Right lobe of liver (tissue), 6 donors: ENCODE measurements around the gene SUMO2. TPM values are rescaled to one million over a fixed set of nuclear protein-coding genes. Genes with fewer than 3 reads are reported as not detected.
A peak's percentile ranks its signal among the peaks of the same experiment; 100 is the strongest.

Source experiments
- ATAC-seq, 4 donors: fragments of 200-7000 bp; cut with Tn5 transposase; one replicate each; pipeline ENCODE4 v1.9.1; 2020; ENCODE audit warnings: mild to moderate bottlenecking in 4 of 4, moderate library complexity in 4 of 4
- DNase-seq, 3 donors: peaks; one replicate each; pipeline ENCODE4 v3.0.0-alpha.2; 2020
- H3K27ac ChIP-seq, 3 donors: fragments of 200-600 bp; one replicate each; pipeline ENCODE4 v1.8.0; 2022
- H3K27me3 ChIP-seq, 2 donors: fragments of 200-600 bp; one replicate each; pipeline ENCODE4 v1.8.0; 2022
- H3K36me3 ChIP-seq, 4 donors: fragments of 200-600 bp; sonication (generic) in 1 of 4; one replicate each; pipeline versions ENCODE4 v1.5.1 to v1.8.0; 2017 to 2022; ENCODE audit warnings: control low read depth in 1 of 4
- H3K4me1 ChIP-seq, 4 donors: fragments of 200-600 bp; sonication (generic) in 1 of 4; one replicate each; pipeline versions ENCODE4 v1.5.1 to v1.8.0; 2017 to 2022; ENCODE audit warnings: control low read depth in 1 of 4
- H3K4me3 ChIP-seq, 3 donors: fragments of 200-600 bp; one replicate each; pipeline ENCODE4 v1.8.0; 2022
- H3K9me3 ChIP-seq, 4 donors: fragments of 200-600 bp; sonication (generic) in 1 of 4; one replicate each; pipeline versions ENCODE4 v1.5.1 to v1.8.0; 2017 to 2022; ENCODE audit warnings: control low read depth in 1 of 4
- POLR2A ChIP-seq: fragments of 450-650 bp; IDR thresholded peaks from one replicate; pipeline ENCODE4 v1.6.1; 2017; ENCODE audit warnings: antibody characterized with exemption, mild to moderate bottlenecking
- WGBS: methylation state at CpG from one replicate; pipeline ENCODE4 v1.1.6; 2018; ENCODE audit warnings: low coverage, low lambda C conversion rate; ENCODE audit not compliant: insufficient coverage; ENCODE audit errors: missing lambda C conversion rate; 5-methylcytosine and 5-hydroxymethylcytosine counted together
- intact Hi-C, 2 donors: fragments of 100-400 bp; cut with DNase I; formaldehyde crosslinking; loops; one replicate each; pipeline versions ENCODE4 v1.11.2 to v1.14.1; 2022
- long read RNA-seq: library from polyadenylated mRNA; unstranded; transcript quantifications from one replicate; pipeline ENCODE4 v2.0.0, GENCODE V29; 2019
- total RNA-seq, 6 experiments: library from RNA; depleted of rRNA in 2 of 6; stranded (reverse); fragments of >200 nt in 2 of 6; fragmentation: NEBNext Ultra II Directional in 3 of 6; extraction: Animal tissue kit (Norgen Biotek cat#: 25700) in 3 of 6; gene quantifications; one replicate each; pipeline versions ENCODE4 v1.1.0 to v1.2.4, GENCODE V29; 2016 to 2023
- TF ChIP-seq, protein P1 (sequence below), 4 donors: fragments of 200-600 bp in 3 of 4; fragments of 450-650 bp in 1 of 4; IDR thresholded peaks; one replicate each; pipeline versions ENCODE4 v1.5.1 to v1.8.0; 2016 to 2022; ENCODE audit warnings: antibody characterized with exemption in 4 of 4, mild to moderate bottlenecking in 2 of 4
- donor health status: DM: no; HTN: yes; CAD: no.
- donor health status: DM: no; HTN: no; CAD: no.
- donor health status: DM: no; HTN: no; CAD: no.
- donor health status: DM: no; HTN: yes; CAD: no.
- donor health status: DM: no; HTN: yes; CAD: no.

Gene SUMO2
- 100 to 1,000 TPM in 3 of 6 experiments, 10 to 100 TPM in 3; 23.6 to 120 (median 108) TPM for total RNA-seq
- long read RNA-seq, transcript SUMO2-202 (4 exons, 3,190 nt): major isoform, 39 of 41 reads
- long read RNA-seq, partial matches to known transcripts: 0 of 41 reads
- long read RNA-seq, other reads (novel, unspliced or antisense): 2 of 41 reads

DNA sequence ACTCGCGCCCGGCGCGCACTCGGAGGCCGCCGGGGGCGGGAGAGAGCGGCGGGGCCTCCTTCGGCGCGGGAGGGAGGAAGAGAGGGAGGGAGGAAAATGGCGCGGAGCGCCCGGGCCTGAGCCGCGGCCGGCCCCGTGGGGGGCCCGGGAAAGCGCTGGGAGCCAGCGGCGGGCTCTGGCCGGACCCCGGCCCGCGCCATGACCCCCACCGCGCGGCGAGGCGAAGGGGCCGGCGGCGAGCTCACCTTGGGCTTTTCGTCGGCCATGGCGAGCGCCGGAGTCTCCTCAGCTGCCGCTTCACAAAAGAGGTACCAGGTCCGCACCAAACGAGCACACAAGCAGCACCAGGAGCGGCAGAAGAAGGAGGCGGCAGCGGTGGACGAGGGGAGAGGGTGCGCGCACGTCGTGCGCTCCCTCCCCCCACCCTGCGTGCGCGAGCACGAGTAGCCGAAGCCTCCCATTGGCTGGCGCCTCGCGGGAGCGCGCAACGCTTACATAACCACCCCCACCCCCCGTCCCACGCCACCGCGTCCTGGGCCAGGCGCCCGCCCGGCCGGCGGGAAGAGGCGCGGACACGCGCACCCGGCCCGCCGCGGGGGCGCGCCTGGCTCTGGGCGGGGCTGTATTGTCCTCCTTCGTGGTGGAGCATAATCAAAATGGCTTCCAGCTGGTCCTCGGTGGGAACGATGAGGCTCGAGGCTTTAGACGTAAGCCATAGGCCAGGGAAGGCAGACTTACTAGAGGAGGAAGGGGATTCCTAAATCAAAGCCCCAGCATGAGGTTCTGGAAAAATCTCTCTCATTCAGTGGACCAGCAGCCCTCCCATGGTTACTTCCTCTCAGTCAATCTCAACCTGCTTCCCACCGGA is at the start of gene SUMO2:
Gene SUMO2, minus strand, starts transcription at position 391 of the 868 bp plus-strand sequence. Its CDS starts 125 bp downstream, at position 266.
- peak within 1 kb of the TSS; percentile 94 to 96 (median 96) for H3K27ac ChIP-seq
- TF ChIP-seq, protein P1, sequence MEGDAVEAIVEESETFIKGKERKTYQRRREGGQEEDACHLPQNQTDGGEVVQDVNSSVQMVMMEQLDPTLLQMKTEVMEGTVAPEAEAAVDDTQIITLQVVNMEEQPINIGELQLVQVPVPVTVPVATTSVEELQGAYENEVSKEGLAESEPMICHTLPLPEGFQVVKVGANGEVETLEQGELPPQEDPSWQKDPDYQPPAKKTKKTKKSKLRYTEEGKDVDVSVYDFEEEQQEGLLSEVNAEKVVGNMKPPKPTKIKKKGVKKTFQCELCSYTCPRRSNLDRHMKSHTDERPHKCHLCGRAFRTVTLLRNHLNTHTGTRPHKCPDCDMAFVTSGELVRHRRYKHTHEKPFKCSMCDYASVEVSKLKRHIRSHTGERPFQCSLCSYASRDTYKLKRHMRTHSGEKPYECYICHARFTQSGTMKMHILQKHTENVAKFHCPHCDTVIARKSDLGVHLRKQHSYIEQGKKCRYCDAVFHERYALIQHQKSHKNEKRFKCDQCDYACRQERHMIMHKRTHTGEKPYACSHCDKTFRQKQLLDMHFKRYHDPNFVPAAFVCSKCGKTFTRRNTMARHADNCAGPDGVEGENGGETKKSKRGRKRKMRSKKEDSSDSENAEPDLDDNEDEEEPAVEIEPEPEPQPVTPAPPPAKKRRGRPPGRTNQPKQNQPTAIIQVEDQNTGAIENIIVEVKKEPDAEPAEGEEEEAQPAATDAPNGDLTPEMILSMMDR (IDR thresholded peaks at IDR 0.05): peak in 2 of 4 donors; percentile 3 to 28
- TF ChIP-seq POLR2A: peak; percentile 74
- no peaks in the 10 kb centered on the region for H3K9me3 ChIP-seq
- peak within 1 kb of the TSS; percentile 85 to 97 (median 90) for H3K4me3 ChIP-seq
- peak; percentile 93 to 95 (median 94) for ATAC-seq
- intact Hi-C loops: no loop called here
- H3K27me3 ChIP-seq: no peaks in the 10 kb centered on the region
- H3K4me1 ChIP-seq: peaks cover 0 to 16% (median 6%) of the 10 kb centered on the region in 4 donors
- H3K36me3 ChIP-seq: peaks cover 0 to 13% (median 0%) of the 10 kb centered on the region in 4 donors
- 6% methylated on average over 7 of the region's 92 CpGs for WGBS
- DNase-seq: peak; percentile 94 to 96 (median 95)

DNA sequence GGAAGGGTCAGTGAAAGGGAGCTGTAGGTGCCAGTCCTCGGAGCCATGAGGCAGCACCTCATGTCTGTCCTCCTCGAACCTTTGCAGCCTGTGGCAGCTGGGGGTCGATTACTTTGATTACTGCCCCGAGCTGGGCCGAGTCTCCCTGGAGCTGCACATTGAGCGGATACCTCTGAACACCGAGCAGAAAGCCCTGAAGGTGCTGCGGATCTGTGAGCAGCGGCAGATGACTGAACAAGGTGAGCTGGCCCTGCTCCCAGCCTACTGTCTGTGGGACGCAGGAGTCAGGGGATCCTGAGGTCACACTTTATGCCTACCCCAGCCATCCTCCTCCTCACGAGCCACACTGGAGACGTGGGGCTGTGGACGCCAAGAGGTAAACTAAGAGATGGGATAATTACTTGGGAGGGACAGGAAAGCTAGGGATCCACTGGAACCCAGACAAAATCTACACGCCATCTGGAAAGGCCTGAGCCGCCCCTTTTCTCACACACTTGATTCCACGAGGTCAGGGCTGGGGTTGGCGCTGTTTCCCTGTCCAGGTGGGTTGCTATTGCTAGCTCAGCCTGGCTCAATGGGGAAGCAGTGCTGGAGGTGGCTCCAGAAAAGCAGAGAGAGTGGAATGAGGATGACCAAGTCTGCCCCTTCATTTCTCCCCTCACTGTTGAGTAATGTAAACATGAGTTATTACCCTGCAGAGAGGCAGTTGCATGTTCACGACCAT is 49.1 kb upstream of the SUMO2 start:
- Histone ChIP-seq H3K27me3 (no peaks in the 10 kb centered on the region), H3K27ac (no peak overlapping the region), H3K9me3 (no peaks in the 10 kb centered on the region), H3K4me1 (no peaks in the 10 kb centered on the region), H3K4me3 (no peak overlapping the region), H3K36me3 (peaks cover 0 to 62% (median 37%) of the 10 kb centered on the region in 4 donors)
- TF ChIP-seq, protein P1 (IDR thresholded peaks at IDR 0.05): no peak
- no peak for TF ChIP-seq POLR2A
- DNase-seq (no peak), ATAC-seq (no peak)
- WGBS: 80% methylated on average over 1 of the region's 18 CpGs
- intact Hi-C loops: no loop called here

DNA sequence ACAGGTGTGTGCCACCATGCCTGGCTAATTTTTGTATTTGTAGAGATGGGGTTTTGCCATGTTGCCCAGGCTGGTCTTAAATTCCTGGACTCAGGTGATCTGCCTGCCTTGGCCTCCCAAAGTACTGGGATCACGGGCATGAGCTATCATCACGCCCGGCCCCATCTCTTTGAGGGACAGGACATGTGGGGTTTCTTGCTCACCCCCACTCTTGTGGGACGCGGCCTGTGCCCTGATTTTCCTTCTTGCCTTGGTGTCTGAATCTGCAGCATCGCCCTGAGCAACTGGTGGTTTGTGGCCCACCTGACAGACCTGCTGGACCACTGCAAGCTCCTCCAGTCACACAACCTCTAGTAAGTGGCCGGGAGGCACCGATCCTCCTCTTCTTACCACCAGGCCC is 48.3 kb upstream of the SUMO2 start:
- no peak for TF ChIP-seq POLR2A
- TF ChIP-seq, protein P1 (IDR thresholded peaks at IDR 0.05): no peak
- no peak for ATAC-seq
- no peak overlapping the region for H3K27ac ChIP-seq
- WGBS: no CpG with 5 or more reads among the region's 8 CpGs
- peaks cover 0 to 62% (median 30%) of the 10 kb centered on the region in 4 donors for H3K36me3 ChIP-seq
- no peaks in the 10 kb centered on the region for H3K4me1 ChIP-seq
- DNase-seq: no peak
- intact Hi-C loops: no loop called here
- H3K4me3 ChIP-seq: no peak overlapping the region
- H3K27me3 ChIP-seq: no peaks in the 10 kb centered on the region
- H3K9me3 ChIP-seq: no peaks in the 10 kb centered on the region

DNA sequence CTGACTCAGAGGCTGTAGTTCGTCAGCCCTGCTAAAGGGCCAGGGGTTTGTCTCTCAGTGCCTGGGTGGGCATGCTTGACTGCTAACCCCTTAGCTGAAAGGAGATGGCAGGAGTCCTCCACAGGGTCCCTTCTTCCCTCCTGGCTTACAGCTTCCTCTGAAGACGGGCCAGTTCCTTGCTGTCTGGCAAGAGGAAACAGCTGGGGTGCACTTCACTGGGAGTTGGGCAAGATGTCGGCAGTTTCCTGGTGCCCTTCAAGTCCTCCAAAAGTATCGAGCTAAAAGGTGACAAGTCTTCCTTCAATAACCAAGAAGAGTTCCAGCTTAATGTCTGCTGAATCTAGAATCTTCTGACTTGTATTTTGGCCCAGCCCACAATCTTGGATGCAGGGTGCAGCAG is 46.1 kb upstream of the SUMO2 start:
- peak overlapping the region in 1 of 3 donors; percentile 8 for H3K27ac ChIP-seq
- peaks cover 0 to 60% (median 18%) of the 10 kb centered on the region in 4 donors for H3K36me3 ChIP-seq
- WGBS: 72% methylated on average over 4 of the region's 4 CpGs
- TF ChIP-seq, protein P1 (IDR thresholded peaks at IDR 0.05): no peak
- TF ChIP-seq POLR2A: no peak
- no peak overlapping the region for H3K4me3 ChIP-seq
- no peaks in the 10 kb centered on the region for H3K9me3 ChIP-seq
- DNase-seq: no peak
- ATAC-seq: peak; percentile 31 to 56 (median 34)
- no peaks in the 10 kb centered on the region for H3K27me3 ChIP-seq
- no peaks in the 10 kb centered on the region for H3K4me1 ChIP-seq
- intact Hi-C loops: no loop called here
